ENCODE data around the gene PSENEN.
A peak's percentile ranks its signal among the peaks of the same experiment; 100 is the strongest.

Gene PSENEN

GRCh38 chr19:35748106-35749020 lies 2.9 kb downstream of the PSENEN start, which contains the start of gene LIN37:
TSS of gene LIN37 (plus strand) at chr19:35748576. CDS start at chr19:35748725, 149 bp downstream.
- peaks cover 22% of the 10 kb centered on the region for H3K4me1 ChIP-seq (ENCODE audit: control insufficient read depth, insufficient read depth, low read length)
- peak within 1 kb of the TSS; percentile 92 for H3K9ac ChIP-seq (ENCODE audit: low read depth, low read length)
- H3K27me3 ChIP-seq (ENCODE audit: control insufficient read depth, insufficient read depth, low read length), result no peaks in the 10 kb centered on the region
- peaks cover 13% of the 10 kb centered on the region for H3K36me3 ChIP-seq (ENCODE audit: insufficient read depth, low read length)
- H3K4me3 ChIP-seq (ENCODE audit: low read length), result peak within 1 kb of the TSS; percentile 89
- H3K9me3 ChIP-seq (replicated peaks; ENCODE audit: low read length), result no peaks in the 10 kb centered on the region
- peak within 1 kb of the TSS; percentile 82 for H3K4me2 ChIP-seq (ENCODE audit: low read length)

- H3K9ac ChIP-seq (ENCODE audit: low read depth, low read length), result no peak overlapping the region
Measured at GRCh38 chr19:35750167-35750566, 4.7 kb downstream of the PSENEN start.

GRCh38 chr19:35751839-35752745 lies 6.6 kb downstream of the PSENEN start:
- Histone ChIP-seq H3K36me3 (ENCODE audit: insufficient read depth, low read length) (peaks cover 24% of the 10 kb centered on the region), H3K4me1 (ENCODE audit: control insufficient read depth, insufficient read depth, low read length) (peaks cover 30% of the 10 kb centered on the region), H3K9ac (ENCODE audit: low read depth, low read length) (no peak overlapping the region), H3K4me3 (ENCODE audit: low read length) (no peak overlapping the region), H3K27me3 (ENCODE audit: control insufficient read depth, insufficient read depth, low read length) (no peaks in the 10 kb centered on the region), H3K9me3 (replicated peaks; ENCODE audit: low read length) (no peaks in the 10 kb centered on the region), H3K4me2 (ENCODE audit: low read length) (no peak overlapping the region)

More at GRCh38 chr19:35750167-35750566, 4.7 kb downstream of the PSENEN start:
- no peak overlapping the region for H3K4me3 ChIP-seq (ENCODE audit: low read length)
- H3K9me3 ChIP-seq (replicated peaks; ENCODE audit: low read length), result no peaks in the 10 kb centered on the region
- H3K4me1 ChIP-seq (ENCODE audit: control insufficient read depth, insufficient read depth, low read length), result peaks cover 18% of the 10 kb centered on the region
- H3K4me2 ChIP-seq (ENCODE audit: low read length), result peak overlapping the region; percentile 16
- no peaks in the 10 kb centered on the region for H3K27me3 ChIP-seq (ENCODE audit: control insufficient read depth, insufficient read depth, low read length)
- peaks cover 24% of the 10 kb centered on the region for H3K36me3 ChIP-seq (ENCODE audit: insufficient read depth, low read length)

- no peak overlapping the region for H3K4me3 ChIP-seq (ENCODE audit: low read length)
- peaks cover 33% of the 10 kb centered on the region for H3K4me1 ChIP-seq (ENCODE audit: control insufficient read depth, insufficient read depth, low read length)
Measured at GRCh38 chr19:35752746-35753350, 7.4 kb downstream of the PSENEN start.

GRCh38 chr19:35753634-35754369 lies 8.4 kb downstream of the PSENEN start:
- H3K27me3 ChIP-seq (ENCODE audit: control insufficient read depth, insufficient read depth, low read length), result no peaks in the 10 kb centered on the region
- H3K4me1 ChIP-seq (ENCODE audit: control insufficient read depth, insufficient read depth, low read length), result peaks cover 33% of the 10 kb centered on the region
- peaks cover 24% of the 10 kb centered on the region for H3K36me3 ChIP-seq (ENCODE audit: insufficient read depth, low read length)
- H3K9me3 ChIP-seq (replicated peaks; ENCODE audit: low read length), result no peaks in the 10 kb centered on the region
- no peak overlapping the region for H3K4me3 ChIP-seq (ENCODE audit: low read length)
- no peak overlapping the region for H3K9ac ChIP-seq (ENCODE audit: low read depth, low read length)
- no peak overlapping the region for H3K4me2 ChIP-seq (ENCODE audit: low read length)

More at GRCh38 chr19:35752746-35753350, 7.4 kb downstream of the PSENEN start:
- no peak overlapping the region for H3K9ac ChIP-seq (ENCODE audit: low read depth, low read length)
- peaks cover 24% of the 10 kb centered on the region for H3K36me3 ChIP-seq (ENCODE audit: insufficient read depth, low read length)
- no peaks in the 10 kb centered on the region for H3K9me3 ChIP-seq (replicated peaks; ENCODE audit: low read length)
- H3K4me2 ChIP-seq (ENCODE audit: low read length), result no peak overlapping the region
- H3K27me3 ChIP-seq (ENCODE audit: control insufficient read depth, insufficient read depth, low read length), result no peaks in the 10 kb centered on the region

- Histone ChIP-seq H3K9ac (ENCODE audit: low read depth, low read length) (no peak overlapping the region), H3K4me3 (ENCODE audit: low read length) (no peak overlapping the region)
Measured at GRCh38 chr19:35754370-35755130, 9.1 kb downstream of the PSENEN start.

GRCh38 chr19:35755131-35755549 lies 9.7 kb downstream of the PSENEN start:
- H3K4me1 ChIP-seq (ENCODE audit: control insufficient read depth, insufficient read depth, low read length), result peaks cover 35% of the 10 kb centered on the region
- H3K4me2 ChIP-seq (ENCODE audit: low read length), result peak overlapping the region; percentile 79
- H3K4me3 ChIP-seq (ENCODE audit: low read length), result peak overlapping the region; percentile 62
- H3K27me3 ChIP-seq (ENCODE audit: control insufficient read depth, insufficient read depth, low read length), result no peaks in the 10 kb centered on the region
- H3K9me3 ChIP-seq (replicated peaks; ENCODE audit: low read length), result no peaks in the 10 kb centered on the region
- peaks cover 24% of the 10 kb centered on the region for H3K36me3 ChIP-seq (ENCODE audit: insufficient read depth, low read length)
- H3K9ac ChIP-seq (ENCODE audit: low read depth, low read length), result peak overlapping the region; percentile 53

More at GRCh38 chr19:35754370-35755130, 9.1 kb downstream of the PSENEN start:
- Histone ChIP-seq H3K9me3 (replicated peaks; ENCODE audit: low read length) (no peaks in the 10 kb centered on the region), H3K36me3 (ENCODE audit: insufficient read depth, low read length) (peaks cover 24% of the 10 kb centered on the region), H3K27me3 (ENCODE audit: control insufficient read depth, insufficient read depth, low read length) (no peaks in the 10 kb centered on the region), H3K4me1 (ENCODE audit: control insufficient read depth, insufficient read depth, low read length) (peaks cover 35% of the 10 kb centered on the region), H3K4me2 (ENCODE audit: low read length) (no peak overlapping the region)

GRCh38 chr19:35755550-35756376 lies 10.3 kb downstream of the PSENEN start:
- Histone ChIP-seq H3K36me3 (ENCODE audit: insufficient read depth, low read length) (peaks cover 25% of the 10 kb centered on the region), H3K4me1 (ENCODE audit: control insufficient read depth, insufficient read depth, low read length) (peaks cover 36% of the 10 kb centered on the region), H3K4me2 (ENCODE audit: low read length) (peak overlapping the region; percentile 79), H3K9ac (ENCODE audit: low read depth, low read length) (peak overlapping the region; percentile 77), H3K27me3 (ENCODE audit: control insufficient read depth, insufficient read depth, low read length) (no peaks in the 10 kb centered on the region), H3K9me3 (replicated peaks; ENCODE audit: low read length) (no peaks in the 10 kb centered on the region), H3K4me3 (ENCODE audit: low read length) (peak overlapping the region; percentile 62)

GRCh38 chr19:35756377-35757230 lies 11.2 kb downstream of the PSENEN start, which contains the start of gene HSPB6:
TSS of gene HSPB6 (minus strand) at chr19:35757029. CDS start at chr19:35757008, 21 bp downstream.
- Histone ChIP-seq H3K36me3 (ENCODE audit: insufficient read depth, low read length) (peaks cover 29% of the 10 kb centered on the region), H3K4me3 (ENCODE audit: low read length) (peak within 1 kb of the TSS; percentile 62), H3K9ac (ENCODE audit: low read depth, low read length) (peak within 1 kb of the TSS; percentile 77)

More at GRCh38 chr19:35756377-35757230, 11.2 kb downstream of the PSENEN start, which contains the start of gene HSPB6:
- no peaks in the 10 kb centered on the region for H3K9me3 ChIP-seq (replicated peaks; ENCODE audit: low read length)
- H3K4me2 ChIP-seq (ENCODE audit: low read length), result peak within 1 kb of the TSS; percentile 79
- H3K27me3 ChIP-seq (ENCODE audit: control insufficient read depth, insufficient read depth, low read length), result no peaks in the 10 kb centered on the region
- peaks cover 38% of the 10 kb centered on the region for H3K4me1 ChIP-seq (ENCODE audit: control insufficient read depth, insufficient read depth, low read length)
